Ovary (tissue), 3 donors: ENCODE measurements around the gene TMEM198.

Experiments used
- EP300 ChIP-seq: sonication (generic); formaldehyde crosslinking; IDR thresholded peaks from one replicate; pipeline ENCODE4 v1.6.1; 2017; ENCODE audit warnings: antibody characterized with exemption
- POLR2A ChIP-seq: fragments of 450-650 bp; IDR thresholded peaks from one replicate; pipeline ENCODE4 v1.6.1; 2017; ENCODE audit warnings: antibody characterized with exemption, mild to moderate bottlenecking, moderate library complexity
- TF ChIP-seq, protein P1 (sequence below), 3 donors: fragments of 450-650 bp in 2 of 3; fragments of 200-600 bp in 1 of 3; IDR thresholded peaks; one replicate each; pipeline versions ENCODE4 v1.5.1 to v1.8.0; 2016 to 2022; ENCODE audit warnings: antibody characterized with exemption in 3 of 3, mild to moderate bottlenecking in 1 of 3
- donor health status: DM: no; HTN: no; CAD: no.

DNA sequence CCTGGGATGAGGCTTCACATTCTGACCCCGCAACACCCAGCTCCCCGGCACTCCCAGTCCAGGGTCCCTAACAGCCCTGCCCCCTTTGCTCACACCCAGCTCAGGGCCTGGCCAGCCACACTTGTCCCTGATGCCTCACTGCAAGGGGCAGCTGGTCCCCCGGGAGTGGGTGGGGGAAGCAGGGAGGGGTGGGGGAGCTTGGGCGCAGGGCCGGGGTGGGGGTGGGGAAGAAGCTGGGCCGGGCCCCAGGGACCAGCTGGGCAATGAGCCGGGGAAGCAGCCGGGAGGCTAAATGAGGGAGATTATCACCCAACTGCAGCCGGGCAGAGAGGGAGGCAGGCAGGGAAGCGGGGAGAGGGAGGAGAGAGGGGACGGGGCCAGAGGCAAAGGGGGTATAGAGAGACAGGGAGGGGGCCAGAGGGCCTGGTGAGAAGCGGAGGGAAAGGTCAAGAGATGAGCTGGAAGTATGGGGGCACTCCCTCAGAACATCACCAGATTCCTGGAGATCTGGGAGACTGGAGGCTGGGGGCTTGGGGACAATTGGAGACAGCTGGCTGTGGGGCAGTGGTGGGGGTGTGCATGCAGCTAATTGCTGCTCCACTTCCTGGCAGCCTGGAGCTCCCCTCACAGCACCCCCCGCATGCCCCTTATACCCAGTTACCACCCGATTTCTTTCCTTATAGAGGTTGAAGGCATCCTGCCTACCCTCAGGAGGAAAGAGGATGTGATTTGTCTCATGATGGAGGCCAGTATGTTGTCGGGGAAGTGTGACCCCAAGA lies 32.1 kb upstream of the TMEM198 start:
- TF ChIP-seq, protein P1, sequence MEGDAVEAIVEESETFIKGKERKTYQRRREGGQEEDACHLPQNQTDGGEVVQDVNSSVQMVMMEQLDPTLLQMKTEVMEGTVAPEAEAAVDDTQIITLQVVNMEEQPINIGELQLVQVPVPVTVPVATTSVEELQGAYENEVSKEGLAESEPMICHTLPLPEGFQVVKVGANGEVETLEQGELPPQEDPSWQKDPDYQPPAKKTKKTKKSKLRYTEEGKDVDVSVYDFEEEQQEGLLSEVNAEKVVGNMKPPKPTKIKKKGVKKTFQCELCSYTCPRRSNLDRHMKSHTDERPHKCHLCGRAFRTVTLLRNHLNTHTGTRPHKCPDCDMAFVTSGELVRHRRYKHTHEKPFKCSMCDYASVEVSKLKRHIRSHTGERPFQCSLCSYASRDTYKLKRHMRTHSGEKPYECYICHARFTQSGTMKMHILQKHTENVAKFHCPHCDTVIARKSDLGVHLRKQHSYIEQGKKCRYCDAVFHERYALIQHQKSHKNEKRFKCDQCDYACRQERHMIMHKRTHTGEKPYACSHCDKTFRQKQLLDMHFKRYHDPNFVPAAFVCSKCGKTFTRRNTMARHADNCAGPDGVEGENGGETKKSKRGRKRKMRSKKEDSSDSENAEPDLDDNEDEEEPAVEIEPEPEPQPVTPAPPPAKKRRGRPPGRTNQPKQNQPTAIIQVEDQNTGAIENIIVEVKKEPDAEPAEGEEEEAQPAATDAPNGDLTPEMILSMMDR (IDR thresholded peaks at IDR 0.05), result no peak
- no peak for TF ChIP-seq POLR2A
- TF ChIP-seq EP300, result no peak
